SK-N-SH (cell line): ENCODE results near the gene MRPS18A. TPM values are rescaled to one million over a fixed set of nuclear protein-coding genes. Genes with fewer than 3 reads are reported as not detected.

Source experiments
- CTCF ChIA-PET: fragments of 300-600, 350-600 bp; formaldehyde crosslinking; extraction: SDS; loops from one replicate; lab custom pipeline; 2021; lab: Yijun Ruan, JAX
- POLR2A ChIA-PET: fragments of 350-600 bp; sonication (Branson Sonifier 250); formaldehyde crosslinking; extraction: SDS; loops from one replicate; lab custom pipeline; 2020; ENCODE audit warnings: antibody characterized with exemption, inconsistent platforms; lab: Yijun Ruan, JAX
- DNase-seq: peaks from one replicate; pipeline ENCODE4 v3.0.0; 2012
- H2AFZ ChIP-seq: fragments of 200-600 bp; sonication (generic); 2 replicates; pipeline ENCODE4 v1.8.1; 2016; ENCODE audit warnings: antibody characterized with exemption, mild to moderate bottlenecking, low read depth
- H3F3A ChIP-seq: fragments of 200-600 bp; sonication (generic); replicated peaks from 2 replicates; pipeline ENCODE3; 2016; ENCODE audit warnings: antibody characterized with exemption, mild to moderate bottlenecking; ENCODE audit not compliant: insufficient read depth
- H3K27ac ChIP-seq, 2 experiments: fragments of 200-500 bp in 1 of 2; fragments of 200-600 bp in 1 of 2; sonication (Bioruptor generic) in 1 of 2; sonication (generic), shearing (Covaris generic) in 1 of 2; 2 replicates each; pipeline versions ENCODE4 v1.5.1 to v1.6.1; 2014 to 2016; ENCODE audit warnings: low read depth in 2 of 2, inconsistent platforms in 1 of 2, low read length in 1 of 2, mild to moderate bottlenecking in 1 of 2, mixed read lengths in 1 of 2
- H3K27me3 ChIP-seq: fragments of 200-600 bp; sonication (generic), shearing (Covaris generic); 2 replicates; pipeline ENCODE4 v1.6.1; 2016; ENCODE audit warnings: mixed run types; ENCODE audit not compliant: insufficient read depth
- H3K36me3 ChIP-seq, 2 experiments: fragments of 200-500 bp in 1 of 2; fragments of 200-600 bp in 1 of 2; sonication (Bioruptor generic) in 1 of 2; sonication (generic) in 1 of 2; replicated peaks in 1 of 2; 2 replicates each; pipeline versions ENCODE3 to v1.5.1; 2014 to 2016; ENCODE audit warnings: low read length in 1 of 2, mild to moderate bottlenecking in 1 of 2; ENCODE audit not compliant: insufficient read depth in 2 of 2, control insufficient read depth in 1 of 2
- H3K4me1 ChIP-seq, 2 experiments: fragments of 200-500 bp in 1 of 2; fragments of 200-600 bp in 1 of 2; sonication (Bioruptor generic) in 1 of 2; sonication (generic), shearing (Covaris generic) in 1 of 2; 2 replicates each; pipeline versions ENCODE4 v1.5.1 to v1.6.1; 2014 to 2016; ENCODE audit warnings: low read depth in 1 of 2, low read length in 1 of 2, mixed run types in 1 of 2; ENCODE audit not compliant: insufficient read depth in 2 of 2, control insufficient read depth in 1 of 2
- H3K4me2 ChIP-seq: fragments of 200-600 bp; sonication (generic), shearing (Covaris generic); 2 replicates; pipeline ENCODE4 v1.6.1; 2017; ENCODE audit warnings: mixed run types
- H3K4me3 ChIP-seq, 2 experiments: fragments of 200-500 bp in 1 of 2; fragments of 200-600 bp in 1 of 2; sonication (Bioruptor generic) in 1 of 2; sonication (generic), shearing (Covaris generic) in 1 of 2; 2 replicates each; pipeline versions ENCODE4 v1.5.1 to v1.8.1; 2014 to 2016; ENCODE audit warnings: low read depth in 2 of 2, inconsistent platforms in 1 of 2, low read length in 1 of 2, mild to moderate bottlenecking in 1 of 2, mixed read lengths in 1 of 2, moderate library complexity in 1 of 2
- H3K79me2 ChIP-seq: fragments of 200-600 bp; sonication (generic); 2 replicates; pipeline ENCODE4 v1.8.1; 2017; ENCODE audit warnings: mild to moderate bottlenecking; ENCODE audit not compliant: insufficient read depth
- H3K9ac ChIP-seq: fragments of 200-600 bp; sonication (generic); 2 replicates; pipeline ENCODE4 v1.6.1; 2017; ENCODE audit warnings: mixed run types
- H3K9me2 ChIP-seq: fragments of 200-600 bp; sonication (generic); 2 replicates; pipeline ENCODE4 v1.6.1; 2017; ENCODE audit warnings: mixed run types
- H3K9me3 ChIP-seq: fragments of 200-600 bp; sonication (generic); 2 replicates; pipeline ENCODE4 v1.6.1; 2017; ENCODE audit warnings: mixed run types, mild to moderate bottlenecking, moderate library complexity
- H4K20me1 ChIP-seq: fragments of 200-600 bp; sonication (generic); 2 replicates; pipeline ENCODE4 v1.6.1; 2017; ENCODE audit warnings: mild to moderate bottlenecking, mixed run types; ENCODE audit not compliant: insufficient read depth
- ELF1 ChIP-seq: IDR thresholded peaks from 2 replicates; pipeline ENCODE4 v1.4.0; 2012
- EP300 ChIP-seq, 2 experiments: IDR thresholded peaks; 2 replicates each; pipeline versions ENCODE4 v1.4.0 to v1.6.1; 2012; ENCODE audit warnings: borderline replicate concordance in 1 of 2, low read depth in 1 of 2, low read length in 1 of 2
- FOSL2 ChIP-seq: IDR thresholded peaks from 2 replicates; pipeline ENCODE4 v1.4.0; 2012; ENCODE audit warnings: low read depth, mild to moderate bottlenecking, moderate library complexity, borderline replicate concordance
- GABPA ChIP-seq: IDR thresholded peaks from 2 replicates; pipeline ENCODE4 v1.4.0; 2012; ENCODE audit warnings: low read depth, mild to moderate bottlenecking
- GATA2 ChIP-seq: sonication (generic); formaldehyde crosslinking; IDR thresholded peaks from 2 replicates; pipeline ENCODE4 v1.5.0; 2020; ENCODE audit warnings: mild to moderate bottlenecking, missing genetic modification reagents
- IRF3 ChIP-seq: fragments of 150-350 bp; IDR thresholded peaks from 2 replicates; pipeline ENCODE4 v1.6.1; 2016; ENCODE audit warnings: mild to moderate bottlenecking, low read depth, low read length
- PBX3 ChIP-seq: IDR thresholded peaks from 2 replicates; pipeline ENCODE4; 2012
- POLR2AphosphoS5 ChIP-seq: IDR thresholded peaks from 2 replicates; pipeline ENCODE4 v1.6.1; 2012; ENCODE audit warnings: low read depth, low read length
- RCOR1 ChIP-seq: fragments of 150-350 bp; IDR thresholded peaks from 2 replicates; pipeline ENCODE4 v1.6.1; 2017; ENCODE audit warnings: antibody characterized with exemption, low read length
- REST ChIP-seq: IDR thresholded peaks from 2 replicates; pipeline ENCODE4 v1.6.1; 2012; ENCODE audit warnings: mild to moderate bottlenecking, low read depth, low read length, moderate library complexity
- RFX5 ChIP-seq: IDR thresholded peaks from 2 replicates; pipeline ENCODE4 v1.6.1; 2012; ENCODE audit warnings: mild to moderate bottlenecking, improper control_type of control experiment, low read length
- SMC3 ChIP-seq: IDR thresholded peaks from 2 replicates; pipeline ENCODE4 v1.6.1; 2012; ENCODE audit warnings: low read depth, low read length, improper control_type of control experiment
- USF2 ChIP-seq: fragments of 150-350 bp; IDR thresholded peaks from 2 replicates; pipeline ENCODE4 v1.6.1; 2017; ENCODE audit warnings: antibody characterized with exemption, low read length, low read depth, borderline replicate concordance
- WGBS: methylation state at CpG from one replicate; pipeline ENCODE4 v1.1.6; 2017; ENCODE audit warnings: low lambda C conversion rate; 5-methylcytosine and 5-hydroxymethylcytosine counted together
- polyA plus RNA-seq, 3 experiments: library from polyadenylated mRNA; depleted of rRNA; stranded (reverse); fragments of >200 nt; gene quantifications; 2 replicates each; pipeline ENCODE4 v1.2.3, GENCODE V29; 2012

The MRPS18A gene
- polyA plus RNA-seq, 1 of the 3 experiments (the other 2 are of a cell fraction) = 57.0 TPM

- no peaks in the 10 kb centered on the region for H3K36me3 ChIP-seq
- no peaks in the 10 kb centered on the region for H3K79me2 ChIP-seq
- TF ChIP-seq POLR2AphosphoS5 = no peak
- no peak for TF ChIP-seq SMC3
- no peak for TF ChIP-seq ELF1
- no peak for TF ChIP-seq EP300 (IDR thresholded peaks at IDR 0.05; ENCODE audit: borderline replicate concordance in 1 of 2, low read depth in 1 of 2, low read length in 1 of 2)
- TF ChIP-seq RCOR1 = no peak
- TF ChIP-seq PBX3 = no peak
- no peak for TF ChIP-seq GABPA
- TF ChIP-seq FOSL2 = no peak
- TF ChIP-seq USF2 = no peak
- TF ChIP-seq IRF3 = no peak
- no peak for TF ChIP-seq RFX5
- TF ChIP-seq REST = no peak
- TF ChIP-seq GATA2 (CRISPR knock-in tag) = no peak
- H4K20me1 ChIP-seq = no peaks in the 10 kb centered on the region
- no peaks in the 10 kb centered on the region for H3K27me3 ChIP-seq
- H3K9me3 ChIP-seq = peaks cover 3% of the 10 kb centered on the region; the same call in 1 of the 2 replicates
- H3K4me2 ChIP-seq = no peak overlapping the region
- CTCF ChIA-PET = interaction anchor here (1.0 to 2.7 kb wide), 4 partner anchors 13 to 343 kb away, joined by 3 to 8 read pairs (median 4); partner anchors contain the start of gene VEGFA
- peaks cover 0 to 19% of the 10 kb centered on the region in 2 experiments; a peak in 1 of 4 replicates for H3K4me1 ChIP-seq
- no peak overlapping the region for H3K27ac ChIP-seq
- peak; percentile 5 for DNase-seq
- H2AFZ ChIP-seq = no peak overlapping the region
- H3K9me2 ChIP-seq = no peaks in the 10 kb centered on the region
- H3K9ac ChIP-seq = no peak overlapping the region
- POLR2A ChIA-PET = no interaction called here
- 58% methylated on average over 2 of the region's 2 CpGs for WGBS
- no peak overlapping the region for H3K4me3 ChIP-seq
- no peaks in the 10 kb centered on the region for H3F3A ChIP-seq
These were observed 48.7 kb upstream of the MRPS18A start for GRCh38 chr6:43736211-43736786.
